GM08714 (cell line): Measurements from ENCODE around the gene UBXN1.

Experiments used
- H3K4me3 ChIP-seq: fragments of 200-500 bp; sonication (Bioruptor generic); 2 replicates; pipeline ENCODE4 v1.5.1; 2014; ENCODE audit warnings: mild to moderate bottlenecking, low read length, inconsistent platforms
- ZNF274 ChIP-seq: IDR thresholded peaks from 2 replicates; pipeline ENCODE4 v1.6.1; 2012; ENCODE audit warnings: mild to moderate bottlenecking, low read depth, low read length

UBXN1 gene

DNA sequence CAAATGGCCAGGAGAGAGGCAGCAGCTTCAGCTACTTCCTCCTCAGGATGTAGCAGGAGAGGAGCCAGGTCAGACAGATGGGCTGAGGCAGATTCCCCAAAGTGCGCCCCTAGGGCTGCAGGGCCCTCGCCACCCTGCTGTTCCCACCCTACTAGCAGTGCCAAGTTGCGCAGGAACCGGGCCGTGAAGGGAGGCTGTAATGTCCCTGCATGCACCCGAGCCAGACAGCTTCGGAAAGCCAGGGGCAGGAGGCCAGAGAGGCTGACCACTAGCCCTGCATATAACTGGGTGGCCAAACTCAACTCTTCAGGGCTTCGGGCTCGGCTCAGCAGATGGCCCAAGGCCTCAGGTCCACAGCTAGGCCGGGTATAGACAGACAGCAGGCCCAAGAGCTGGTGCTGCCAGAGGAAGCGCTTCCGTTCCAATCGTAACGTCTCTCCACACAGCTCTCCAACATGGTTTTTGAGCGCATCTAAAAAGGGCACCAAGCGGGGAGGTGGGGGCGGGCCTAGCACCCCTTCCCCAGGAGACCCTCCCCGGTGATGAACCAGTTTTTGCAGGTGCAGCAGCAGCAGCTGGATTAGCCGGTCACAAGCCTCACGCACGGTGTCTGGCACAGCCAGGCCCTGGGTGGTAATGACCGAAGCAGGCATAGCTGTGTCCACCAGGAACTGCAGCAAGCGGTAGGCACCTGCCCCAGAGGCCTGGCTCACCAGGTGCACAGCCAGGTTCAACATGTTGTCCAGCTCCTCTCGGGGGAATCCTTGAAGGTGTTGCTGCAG is 30.5 kb downstream of the UBXN1 start:
- TF ChIP-seq ZNF274 = no peak
- H3K4me3 ChIP-seq = no peak overlapping the region

DNA sequence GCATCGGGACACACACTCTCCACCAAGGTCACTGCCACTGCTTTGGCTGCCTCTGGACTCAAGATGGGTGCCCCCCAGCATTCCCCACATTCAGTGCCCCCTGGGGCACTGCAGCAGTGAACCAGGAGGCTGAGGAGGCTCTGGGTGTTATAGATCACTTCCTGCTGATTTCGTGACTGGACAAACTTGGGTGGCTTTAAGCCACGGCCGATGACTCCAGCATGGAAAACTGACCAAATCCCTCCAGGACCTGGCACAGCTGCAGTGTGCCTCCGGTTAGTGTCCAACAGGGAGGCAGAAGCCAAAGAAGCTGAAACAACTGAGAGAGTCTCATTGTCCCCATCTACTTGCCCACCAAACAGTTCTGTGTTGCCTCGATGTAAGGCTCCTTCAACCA is 31.3 kb downstream of the UBXN1 start:
- TF ChIP-seq ZNF274 = no peak

DNA sequence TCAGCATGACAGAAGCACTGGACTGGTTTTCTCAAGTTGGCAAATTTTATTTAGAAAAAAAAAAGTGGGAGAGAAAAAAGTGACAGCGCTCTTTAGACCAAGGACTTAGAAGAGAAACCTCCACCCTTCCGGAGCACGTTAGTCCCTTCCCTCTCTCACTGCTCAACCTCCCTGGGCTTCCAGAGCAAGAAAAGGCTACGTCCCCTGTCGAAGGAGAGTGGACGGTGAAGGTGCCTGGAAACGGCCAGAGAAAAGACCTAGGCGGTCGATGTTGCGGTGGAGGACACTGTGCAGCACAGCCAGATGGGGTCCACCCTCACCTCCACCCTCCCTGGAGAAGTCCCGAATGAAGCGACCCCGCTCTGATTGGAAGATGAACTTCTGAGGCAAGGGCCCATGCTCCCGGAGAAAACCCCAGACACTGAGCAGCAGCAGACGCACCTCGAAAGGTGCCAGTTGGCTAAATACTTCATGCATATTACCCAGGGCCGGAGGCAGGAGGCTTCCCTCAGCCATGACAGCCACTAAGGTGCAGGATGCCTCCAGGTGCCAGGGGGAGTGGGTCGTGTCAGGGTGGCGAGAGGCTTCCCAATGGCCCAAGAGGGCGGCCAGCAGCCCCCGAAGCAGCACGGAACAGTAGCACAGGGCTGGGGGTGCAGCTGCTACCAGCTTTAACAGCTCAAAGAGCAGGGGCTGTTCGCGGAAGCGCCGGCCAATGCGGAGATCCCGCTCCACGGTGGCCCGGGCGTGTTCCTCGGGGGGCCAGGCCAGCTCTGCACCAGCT is 31.9 kb downstream of the UBXN1 start:
- H3K4me3 ChIP-seq = no peak overlapping the region
- TF ChIP-seq ZNF274 = no peak

More for the DNA sequence above, 31.3 kb downstream of the UBXN1 start:
- no peak overlapping the region for H3K4me3 ChIP-seq

DNA sequence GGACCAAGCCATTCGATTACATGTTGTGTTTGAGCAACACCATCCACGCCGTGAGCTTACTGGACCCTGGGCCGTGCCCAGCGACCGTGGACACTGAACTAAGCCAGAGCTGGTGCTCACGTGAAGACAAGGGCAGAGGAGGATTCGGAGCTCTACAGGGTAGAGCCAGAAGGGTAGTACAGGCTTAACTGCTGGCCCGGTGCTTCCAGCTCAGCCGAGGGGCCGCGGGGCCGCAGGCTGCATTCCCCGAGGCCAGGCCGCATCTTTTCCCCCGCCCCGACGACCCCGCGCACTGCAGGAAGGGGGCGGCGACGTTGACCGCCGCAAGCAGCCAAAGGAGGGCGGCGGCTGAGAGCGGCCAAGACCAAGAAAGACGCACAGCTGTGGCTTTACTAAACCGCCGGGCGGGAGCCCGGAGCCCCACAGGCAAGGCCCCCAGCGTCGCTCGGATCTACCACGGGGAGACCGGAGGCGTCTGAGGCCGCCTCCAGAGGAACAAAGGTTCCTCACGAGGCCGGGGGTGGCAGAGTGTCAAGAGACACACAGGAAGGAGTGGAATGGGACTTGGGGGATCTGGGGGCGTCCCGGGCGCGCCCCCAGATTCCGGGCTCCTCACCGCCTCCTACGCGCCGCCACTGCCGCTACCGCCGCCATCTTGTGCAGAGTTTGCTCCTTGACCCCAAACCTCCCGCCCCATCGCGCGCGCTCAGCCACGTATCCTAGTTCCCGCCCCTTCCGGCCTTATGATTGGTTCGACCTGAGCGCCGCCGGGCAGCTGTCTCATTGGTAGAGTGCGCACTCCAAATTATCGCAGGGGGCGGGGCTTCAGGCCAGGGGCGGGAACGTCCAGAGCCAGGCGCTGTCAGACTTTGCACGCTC is 32.7 kb downstream of the UBXN1 start, which contains the start of gene GANAB:
TSS of gene GANAB (minus strand) at position 668 of the 879 bp plus-strand sequence. CDS start at position 654, 14 bp downstream.
- no peak for TF ChIP-seq ZNF274
- H3K4me3 ChIP-seq = peak within 1 kb of the TSS; percentile 96

DNA sequence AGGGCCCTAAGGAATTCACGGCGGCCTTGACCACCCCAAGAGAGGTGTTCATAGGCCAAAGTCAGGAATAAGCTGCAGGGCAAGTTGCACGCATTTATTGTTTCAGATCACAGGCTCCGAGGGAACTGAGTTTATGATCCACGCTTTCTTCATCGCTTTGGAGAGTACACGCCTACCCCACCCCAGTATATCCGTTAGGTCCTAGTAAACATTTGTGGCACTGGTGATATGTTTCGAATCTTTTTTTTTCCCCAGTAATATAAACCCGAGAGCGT is 33.3 kb downstream of the UBXN1 start:
- TF ChIP-seq ZNF274 = no peak
- peak overlapping the region; percentile 96 for H3K4me3 ChIP-seq

DNA sequence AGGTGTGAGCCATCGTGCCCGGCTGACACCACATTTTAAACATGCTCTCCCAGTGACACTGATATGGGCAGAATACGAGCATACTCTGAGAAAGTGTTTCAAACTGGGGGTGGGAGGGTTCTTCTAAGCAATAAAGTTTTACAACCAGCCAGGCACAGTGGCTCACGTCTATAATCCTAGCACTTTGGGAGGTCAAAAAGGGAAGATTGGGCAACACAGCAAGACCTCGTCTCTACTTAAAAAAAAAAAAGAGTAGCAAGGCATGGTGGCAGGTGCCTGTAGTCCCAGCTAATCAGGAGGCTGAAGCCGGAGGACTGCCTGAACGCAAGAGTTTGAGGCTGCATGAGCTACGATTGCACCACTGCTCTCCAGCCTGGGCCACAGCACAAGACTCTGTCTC is 34.7 kb downstream of the UBXN1 start:
- H3K4me3 ChIP-seq = no peak overlapping the region
- TF ChIP-seq ZNF274 = no peak

DNA sequence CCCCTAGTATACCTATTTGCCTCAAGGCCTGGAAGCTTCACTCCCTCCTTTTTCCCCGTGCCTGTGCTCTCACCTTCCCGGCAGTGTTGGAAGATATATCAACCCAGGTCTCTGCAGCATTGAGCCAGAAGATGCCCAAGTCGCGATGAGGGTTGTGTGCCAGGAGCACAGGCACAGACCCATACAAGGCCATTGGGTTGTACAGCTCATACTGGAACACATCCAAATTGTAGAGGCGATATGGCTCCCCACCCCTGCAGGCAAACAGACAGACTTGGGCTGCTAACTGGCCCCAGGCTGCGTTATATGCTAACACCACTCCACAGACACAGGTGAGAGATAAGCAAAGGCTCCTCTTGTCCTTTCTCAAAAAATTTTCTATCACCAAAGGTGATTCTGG is 46.4 kb downstream of the UBXN1 start:
- no peak for TF ChIP-seq ZNF274
- no peak overlapping the region for H3K4me3 ChIP-seq

DNA sequence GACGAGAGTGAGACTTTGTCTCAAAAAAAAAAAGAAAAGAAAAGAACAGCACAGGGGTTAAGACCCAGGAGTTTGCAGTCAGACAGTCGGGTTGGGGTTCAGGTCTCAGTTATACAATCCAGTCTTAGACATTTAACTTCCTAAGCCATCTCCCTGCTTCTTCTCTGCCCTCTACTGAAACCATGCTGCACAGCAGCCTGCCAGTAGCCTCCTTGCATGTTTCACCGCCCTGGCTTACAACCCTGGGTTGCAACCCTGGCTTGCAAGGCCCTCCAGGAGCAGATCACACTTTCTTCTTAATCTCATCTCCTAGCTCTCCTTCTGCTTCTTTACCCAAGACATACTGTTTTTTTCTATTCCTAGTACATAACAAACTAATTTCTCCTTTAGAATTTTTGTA is 51.2 kb downstream of the UBXN1 start:
- TF ChIP-seq ZNF274 = no peak
- H3K4me3 ChIP-seq = no peak overlapping the region
